Stimulated activated CD4-positive, alpha-beta T cell treated with anti-CD3 and anti-CD28 coated beads, TNF-alpha, amount 100 ng/mL, for 1 hour (primary cell): Measurements from ENCODE around the gene ARHGEF37.
"Not testable (repeated sequence)": the region's sequence is repeated elsewhere in the genome, so short reads cannot be mapped to it uniquely, and the experiment has no call there.

Experiments used
- DNase-seq, 3 donors: peaks; one replicate each; pipeline ENCODE4 v3.0.0-alpha.2; 2020; ENCODE audit warnings: low read depth in 3 of 3, low spot score in 1 of 3

The ARHGEF37 gene, protein sequence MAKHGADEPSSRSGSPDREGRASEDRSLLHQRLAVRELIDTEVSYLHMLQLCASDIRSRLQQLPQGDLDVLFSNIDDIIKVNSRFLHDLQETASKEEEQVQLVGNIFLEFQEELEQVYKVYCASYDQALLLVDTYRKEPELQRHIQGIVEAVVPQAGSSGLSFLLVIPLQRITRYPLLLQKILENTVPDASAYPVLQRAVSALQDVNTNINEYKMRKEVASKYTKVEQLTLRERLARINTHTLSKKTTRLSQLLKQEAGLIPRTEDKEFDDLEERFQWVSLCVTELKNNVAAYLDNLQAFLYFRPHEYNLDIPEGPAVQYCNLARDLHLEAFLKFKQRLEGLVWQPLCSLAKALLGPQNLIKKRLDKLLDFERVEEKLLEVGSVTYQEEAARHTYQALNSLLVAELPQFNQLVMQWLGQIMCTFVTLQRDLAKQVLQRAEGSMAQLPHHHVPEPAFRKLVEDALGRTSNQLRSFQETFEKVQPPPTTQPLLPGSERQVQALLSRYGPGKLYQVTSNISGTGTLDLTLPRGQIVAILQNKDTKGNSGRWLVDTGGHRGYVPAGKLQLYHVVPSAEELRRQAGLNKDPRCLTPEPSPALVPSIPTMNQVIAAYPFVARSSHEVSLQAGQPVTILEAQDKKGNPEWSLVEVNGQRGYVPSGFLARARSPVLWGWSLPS

DNA sequence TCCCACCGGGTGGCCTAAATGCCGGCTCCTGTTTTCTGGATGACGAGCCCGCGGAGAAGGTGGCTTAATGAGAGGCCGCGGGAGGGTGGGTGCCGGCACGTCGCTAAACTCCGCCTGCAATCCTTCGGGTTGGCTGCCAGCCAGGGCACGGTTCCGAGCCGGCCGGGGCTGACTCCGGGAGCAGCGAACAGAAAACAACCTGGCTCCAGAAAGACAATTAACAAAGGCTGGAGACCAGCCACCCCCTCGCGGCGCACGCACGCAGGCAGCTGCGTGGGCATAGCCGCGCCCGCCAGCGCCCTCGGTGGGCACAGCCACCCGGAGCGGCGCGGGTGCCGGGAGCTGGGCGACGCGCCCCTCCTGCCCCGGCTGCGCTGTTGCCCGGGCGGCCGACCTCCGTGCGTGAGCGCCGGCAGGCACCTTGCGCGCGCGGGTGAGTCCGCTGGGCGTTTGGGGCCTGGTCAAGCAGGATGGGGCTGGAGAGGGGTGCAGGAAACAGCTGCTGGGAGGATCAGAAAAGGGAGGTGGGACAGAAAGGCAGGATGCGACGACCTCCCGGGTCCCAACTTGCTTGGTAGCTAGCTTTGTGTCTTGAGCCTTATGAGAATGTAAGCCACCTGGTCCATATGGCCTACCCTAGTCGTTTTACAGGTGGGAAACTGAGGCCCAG, at the start of gene ARHGEF37:
ARHGEF37 (plus strand) TSS at position 307 of the 670 bp plus-strand sequence. CDS start 16,272 bp downstream, outside the sequence.
- DNase-seq = peak in 2 of 3 donors; percentile 13 to 32

DNA sequence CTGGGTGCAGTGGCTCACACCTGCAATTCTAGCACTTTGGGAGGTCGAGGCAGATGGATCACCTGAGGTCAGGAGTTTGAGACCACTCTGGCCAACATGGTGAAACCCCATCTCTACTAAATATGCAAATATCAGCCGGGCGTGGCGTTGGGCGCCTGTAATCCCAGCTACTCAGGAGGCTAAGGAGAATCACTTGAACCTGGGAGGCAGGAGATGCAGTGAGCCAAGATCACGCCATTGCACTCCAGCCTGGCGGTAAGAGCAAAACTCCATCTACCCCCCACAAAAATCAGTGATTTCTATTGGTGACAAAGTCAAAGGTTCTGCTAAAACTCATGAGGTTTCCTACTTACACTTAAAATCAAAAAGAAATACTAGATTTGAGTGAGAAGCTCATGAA, 48.9 kb upstream of the ARHGEF37 start:
- no peak for DNase-seq

DNA sequence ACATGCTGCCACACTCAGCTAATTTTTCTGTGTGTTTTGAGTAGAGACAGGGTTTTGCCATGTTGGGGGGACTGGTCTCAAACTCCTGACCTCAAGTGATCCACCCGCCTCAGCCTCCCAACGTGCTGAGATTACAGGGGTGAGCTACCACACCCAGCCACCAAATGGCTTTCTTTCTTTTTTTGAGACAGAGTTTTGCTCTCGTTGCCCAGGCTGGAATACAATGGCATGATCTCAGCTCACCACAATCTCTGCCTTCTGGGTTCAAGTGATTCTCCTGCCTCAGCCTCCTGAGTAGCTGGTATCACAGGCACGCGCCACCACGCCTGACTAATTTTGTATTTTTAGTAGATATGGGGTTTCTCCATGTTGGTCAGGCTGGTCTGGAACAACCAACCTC, 45.5 kb upstream of the ARHGEF37 start:
- DNase-seq = not testable (repeated sequence)

DNA sequence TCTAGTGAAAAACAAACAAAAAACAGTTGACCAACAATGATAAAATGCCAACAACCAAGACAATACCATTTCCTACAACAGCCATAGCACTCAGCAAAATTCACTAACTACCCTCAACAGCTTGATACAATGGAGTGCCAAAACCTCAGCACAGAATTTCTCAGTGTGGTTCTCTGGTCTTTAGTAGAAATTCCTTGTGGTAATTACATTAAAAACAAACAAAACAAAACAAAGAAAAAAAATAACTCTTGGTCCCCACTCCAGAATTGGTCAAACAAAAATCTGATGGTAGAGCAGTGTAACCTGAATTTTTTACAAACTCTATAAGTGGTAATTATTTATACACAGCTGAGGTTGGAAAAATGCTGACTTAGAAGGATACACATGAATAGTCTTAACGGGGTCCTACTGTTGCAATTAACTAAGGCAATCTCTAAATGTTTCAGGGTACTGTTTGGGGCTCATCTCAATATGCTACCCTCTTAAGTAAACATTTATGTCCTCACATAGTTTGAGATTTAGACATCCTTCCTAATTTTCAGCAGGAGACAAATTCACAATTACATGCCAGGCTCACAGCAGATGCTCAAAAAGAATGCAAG, 43.8 kb upstream of the ARHGEF37 start:
- no peak for DNase-seq

DNA sequence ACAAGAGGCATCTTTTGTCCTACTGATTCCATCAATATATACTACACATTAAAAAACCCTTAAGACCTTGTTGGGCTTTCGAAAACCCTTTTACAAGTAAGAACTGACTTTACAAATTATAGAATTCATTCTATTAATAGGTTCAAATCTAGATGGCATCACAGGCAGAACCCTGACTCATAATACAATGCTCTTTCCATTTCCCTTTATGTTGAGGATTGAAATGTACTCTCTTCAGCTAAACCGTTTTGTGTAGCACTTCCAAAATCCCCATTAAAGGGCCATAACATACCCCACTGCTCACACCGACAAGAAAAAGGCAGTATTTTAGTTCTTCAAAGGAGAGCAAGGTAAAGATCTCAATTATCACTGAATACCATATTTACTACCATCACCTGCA, 41.2 kb upstream of the ARHGEF37 start:
- no peak for DNase-seq

DNA sequence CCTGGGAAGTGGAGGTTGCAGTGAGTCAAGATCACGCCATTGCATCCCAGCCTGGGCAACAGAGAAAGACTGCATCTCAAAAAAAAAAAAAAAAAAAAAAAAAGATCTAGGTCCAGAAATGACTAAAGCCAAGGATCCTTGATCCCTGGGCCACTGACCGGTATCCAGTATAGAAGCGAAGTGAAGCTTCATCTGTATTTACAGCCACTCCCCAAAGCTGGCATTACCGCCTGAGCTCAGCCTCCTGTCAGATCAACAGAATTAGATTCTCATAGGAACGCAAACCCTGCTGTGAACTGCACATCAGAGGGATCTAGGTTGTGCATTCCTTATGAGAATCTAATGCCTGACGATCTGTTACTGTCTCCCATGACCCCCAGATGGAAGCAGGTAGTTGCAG, 39.4 kb upstream of the ARHGEF37 start:
- no peak for DNase-seq

DNA sequence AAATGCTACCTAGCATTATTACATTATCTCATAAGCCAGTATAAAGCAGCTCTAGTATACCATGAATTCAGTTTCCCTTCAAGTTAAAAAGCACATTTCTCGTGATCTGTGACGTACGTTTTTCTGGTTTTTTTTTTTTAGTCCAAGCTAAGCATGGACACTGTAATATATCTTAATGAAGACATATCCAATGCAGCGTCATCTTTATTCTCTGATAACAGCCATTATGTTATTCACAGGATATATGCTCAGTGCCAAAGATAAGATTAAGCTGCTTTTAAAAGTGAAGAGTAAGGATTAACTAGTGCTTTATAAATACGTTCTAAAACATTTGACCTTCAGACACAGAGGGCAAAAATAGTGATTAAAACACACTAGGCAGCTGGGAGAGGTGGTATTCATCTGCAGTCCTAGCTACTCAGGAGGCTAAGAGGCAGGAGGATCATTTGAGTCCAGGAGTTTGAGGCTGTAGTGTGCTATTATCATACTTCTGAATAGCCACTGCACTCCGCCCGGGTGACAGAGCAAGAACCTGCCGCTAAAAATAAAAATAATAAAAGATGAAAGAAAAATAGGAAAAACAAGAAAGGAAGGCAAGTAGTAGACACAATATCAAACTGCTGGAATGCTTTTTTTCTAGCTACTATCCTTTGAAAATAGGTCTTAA, 37.8 kb upstream of the ARHGEF37 start:
- no peak for DNase-seq

DNA sequence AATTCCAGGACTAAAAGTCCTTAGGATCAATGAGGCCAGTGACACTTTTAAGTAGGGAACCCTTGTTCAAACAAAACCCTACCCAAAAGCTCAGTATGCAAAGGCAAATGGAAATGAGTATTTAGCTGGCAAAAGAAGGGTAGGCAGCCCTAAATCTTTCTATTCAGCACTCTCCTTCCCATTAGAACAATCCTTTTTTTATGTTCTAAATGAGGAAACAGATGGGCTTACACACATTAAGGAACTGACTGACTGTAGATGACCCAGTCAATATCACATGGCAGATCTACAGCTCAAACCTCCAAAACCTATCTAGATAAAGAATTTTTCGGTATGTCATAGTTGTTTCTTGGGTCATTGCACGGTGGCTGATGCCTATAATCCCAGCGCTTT, 37.3 kb upstream of the ARHGEF37 start:
- no peak for DNase-seq

DNA sequence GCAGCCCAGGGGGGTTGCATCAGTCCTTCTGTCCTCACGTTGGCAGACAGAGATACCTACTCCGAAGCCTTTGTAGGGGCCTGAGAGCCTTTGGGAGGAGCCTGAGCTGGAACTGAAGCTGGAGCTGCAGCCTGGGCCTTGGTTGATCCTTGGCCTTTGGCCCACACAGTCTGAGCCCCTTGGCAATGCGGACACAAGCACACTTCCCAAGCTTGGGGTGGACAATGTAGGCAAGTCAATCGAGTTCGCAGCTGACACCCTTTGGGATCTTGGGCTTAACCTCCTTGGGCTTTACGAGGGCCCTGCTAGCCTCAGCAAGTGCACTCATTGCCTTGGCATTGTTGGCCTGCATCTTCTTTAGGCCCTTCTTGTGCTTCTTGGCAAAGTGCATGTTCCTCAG, 36.0 kb upstream of the ARHGEF37 start:
- no peak for DNase-seq

DNA sequence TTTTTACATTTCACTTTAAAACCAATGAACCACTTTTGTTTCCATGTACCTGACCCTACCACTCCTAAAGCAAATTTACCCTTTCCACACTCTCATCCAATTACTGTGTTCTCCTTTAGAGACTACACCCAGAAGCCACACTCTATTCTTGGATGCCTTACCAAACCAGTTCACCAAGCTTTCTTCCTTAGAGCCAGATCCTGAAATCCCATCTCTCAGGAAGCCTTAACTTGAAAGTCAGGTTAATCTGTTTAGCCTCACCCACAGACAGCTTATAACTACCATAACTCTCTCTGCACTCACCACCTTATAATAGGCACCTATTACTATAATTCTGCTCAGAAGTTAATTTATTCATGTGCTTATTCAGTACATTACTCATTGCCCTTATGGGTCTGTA, 34.3 kb upstream of the ARHGEF37 start:
- no peak for DNase-seq

DNA sequence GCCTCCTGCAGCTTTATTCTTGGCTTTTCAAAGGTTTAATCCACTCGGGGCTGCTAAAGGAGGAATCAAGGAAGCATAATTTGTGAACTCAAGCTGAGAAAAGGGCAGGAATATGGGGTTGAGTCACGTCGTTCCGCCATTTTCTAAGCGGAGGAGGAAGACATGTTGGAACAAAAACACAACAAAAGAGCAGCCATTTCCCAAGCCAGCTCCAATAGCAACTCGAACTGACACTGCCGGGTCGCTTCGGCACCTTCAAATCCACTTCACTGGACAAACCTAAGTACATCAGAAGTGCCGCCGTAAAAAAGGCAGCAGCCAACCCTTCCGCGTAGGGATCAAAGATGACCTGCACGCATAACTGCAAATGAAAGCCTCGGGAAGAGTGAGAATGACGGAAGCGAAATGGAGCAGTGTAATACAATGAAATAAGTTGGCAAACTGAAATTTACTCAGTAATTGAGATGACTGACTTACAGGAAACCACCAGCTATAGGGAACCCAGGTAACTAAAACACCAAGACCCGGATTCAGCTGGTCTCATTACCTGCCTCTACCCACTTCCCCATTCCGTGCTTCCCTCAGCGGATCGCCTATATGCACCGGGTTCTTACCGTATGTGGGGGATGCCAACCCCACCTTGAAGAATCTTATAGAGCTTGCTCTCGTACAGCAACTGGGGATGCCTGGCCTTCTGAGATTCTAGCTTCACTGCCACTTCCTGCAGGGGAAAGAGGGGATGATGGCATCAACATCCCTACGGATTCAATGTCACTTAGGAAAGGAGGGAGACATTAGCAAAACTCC, 31.6 kb upstream of the ARHGEF37 start:
- DNase-seq = no peak

DNA sequence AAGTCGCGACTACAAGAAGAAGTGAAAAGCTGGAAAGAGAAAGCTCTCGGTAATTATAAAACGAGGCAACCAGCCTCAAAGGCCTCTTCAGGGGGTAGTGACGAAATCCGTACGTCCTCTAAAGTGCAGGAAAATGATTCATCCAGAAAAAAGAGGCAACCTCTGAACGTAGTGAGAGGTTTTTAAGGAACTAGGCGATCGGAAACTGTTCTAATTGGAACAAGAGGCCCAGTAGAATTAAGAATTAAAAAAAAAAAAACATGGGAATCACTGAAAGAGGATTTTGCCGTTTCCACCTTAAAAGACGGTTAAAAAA, 31.1 kb upstream of the ARHGEF37 start:
- no peak for DNase-seq

DNA sequence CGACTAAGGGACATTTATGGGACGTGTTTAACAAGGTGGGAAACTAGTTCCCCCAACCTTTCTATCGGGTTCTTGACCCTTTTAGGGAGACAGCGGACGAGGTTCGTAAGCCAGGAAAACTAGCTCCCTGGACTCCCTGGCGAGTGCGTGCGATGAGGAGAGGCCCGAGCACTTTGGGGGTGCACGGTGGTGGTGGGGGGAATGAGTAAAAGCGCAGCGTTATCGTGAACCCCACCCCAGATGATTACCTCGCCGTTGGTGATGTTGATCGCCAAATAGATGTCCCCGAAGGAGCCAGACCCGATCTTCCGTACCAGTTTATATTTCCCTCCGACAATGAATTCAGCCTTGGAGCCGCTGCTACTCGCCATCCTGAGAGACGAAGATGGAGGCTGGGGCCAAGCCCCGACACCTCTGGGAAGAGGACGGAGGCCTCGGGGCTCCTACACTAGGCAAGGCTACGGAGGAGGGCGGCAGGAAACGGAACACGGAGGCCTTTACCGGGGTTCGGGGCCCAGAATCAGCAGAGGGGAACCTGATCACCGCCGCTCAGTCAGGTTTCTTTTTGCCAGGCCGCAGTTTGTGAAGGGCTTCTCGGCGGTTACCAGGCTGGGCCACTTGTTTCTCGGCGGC, 30.6 kb upstream of the ARHGEF37 start:
- DNase-seq = peak in 1 of 3 donors; percentile 14

DNA sequence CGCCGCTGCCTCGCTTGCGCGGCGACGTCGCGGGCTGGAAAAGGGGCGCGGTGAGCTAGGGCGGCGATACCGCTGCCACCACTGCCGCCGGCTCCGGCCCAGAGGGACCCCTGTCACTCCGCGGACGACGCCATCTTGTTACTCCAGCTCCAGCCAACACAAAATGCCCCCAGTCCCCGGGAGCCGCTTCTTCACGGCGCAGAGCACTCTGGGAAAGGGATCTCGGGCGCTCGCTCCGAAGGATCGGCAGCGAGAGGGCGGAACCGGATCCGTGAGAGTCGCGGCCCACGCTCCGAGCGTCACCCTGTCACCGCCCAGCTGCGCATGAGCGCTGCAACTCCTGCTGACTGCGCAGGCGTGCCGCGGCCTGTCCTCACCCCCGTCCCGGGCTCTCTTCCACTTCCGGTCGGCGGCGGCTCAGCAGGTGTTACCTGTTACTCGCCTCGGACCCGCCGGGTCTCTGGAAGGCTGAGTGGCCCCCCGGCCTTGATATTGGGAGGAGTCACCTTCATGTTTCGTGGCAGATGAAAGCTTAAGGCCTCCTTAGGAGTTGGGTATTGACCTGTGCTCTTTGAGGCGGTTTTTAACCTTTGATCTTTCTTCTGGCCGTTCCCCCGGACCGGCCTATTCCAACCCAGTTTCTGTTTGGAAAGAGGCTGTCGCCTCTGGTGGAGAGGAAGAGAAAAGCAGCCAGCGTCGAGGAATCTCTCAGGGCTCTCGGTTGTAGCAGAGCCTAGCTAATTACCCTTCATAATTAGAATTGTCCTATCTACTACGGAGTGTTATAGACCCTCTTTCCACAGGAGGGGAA, 29.9 kb upstream of the ARHGEF37 start, which contains the start of gene CSNK1A1:
CSNK1A1 (minus strand) TSS at position 213 of the 811 bp plus-strand sequence. CDS start 475 bp downstream, outside the sequence.
- peak; percentile 94 to 98 (median 98) for DNase-seq

DNA sequence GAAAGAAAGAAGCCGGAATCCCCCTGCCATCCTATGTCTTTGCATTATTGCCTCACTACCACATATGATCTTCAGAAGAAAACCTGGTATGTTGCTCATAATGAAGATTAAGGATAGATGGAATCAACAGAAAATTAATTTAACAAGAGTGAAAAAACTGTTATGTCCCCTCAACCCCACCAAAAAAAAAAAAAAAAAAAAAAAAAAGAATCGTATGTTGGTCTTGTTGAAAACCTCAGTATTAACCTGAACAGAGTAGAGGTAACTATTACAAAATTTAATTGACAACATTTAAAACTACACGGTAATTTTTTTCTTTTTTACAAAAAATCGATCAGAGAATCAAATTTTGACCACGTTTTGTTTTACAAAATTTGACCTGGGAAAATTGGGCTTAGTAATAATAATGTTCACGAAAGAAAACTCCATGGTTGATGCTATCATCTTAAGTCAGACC, 29.2 kb upstream of the ARHGEF37 start:
- no peak for DNase-seq

DNA sequence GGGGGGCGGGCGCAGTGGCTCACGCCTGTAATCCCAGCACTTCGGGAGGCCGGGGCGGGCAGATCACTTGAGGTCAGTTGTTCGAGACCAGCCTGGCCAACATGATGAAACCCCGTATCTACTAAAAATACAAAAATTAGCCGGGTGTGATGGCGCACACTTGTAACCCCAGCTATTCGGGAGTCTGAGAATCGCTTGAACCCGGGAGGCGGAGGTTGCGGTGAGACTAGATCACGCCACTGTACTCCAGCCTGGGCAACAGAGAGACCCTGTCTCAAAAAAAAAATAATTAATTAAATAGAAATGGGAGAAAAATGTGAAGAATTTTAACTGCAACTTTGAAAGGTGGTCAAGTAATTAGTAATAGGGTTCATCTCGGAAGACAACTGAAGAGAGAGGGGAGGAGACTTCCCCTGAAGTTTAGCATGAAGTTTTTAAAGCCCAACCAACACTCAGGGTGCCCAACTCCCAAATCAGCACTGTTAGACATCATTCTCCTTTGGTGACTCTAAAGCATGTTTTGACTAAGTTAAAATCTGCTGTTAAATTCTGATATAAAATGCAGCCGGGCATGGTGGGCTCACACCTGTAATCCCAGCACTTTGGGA, 28.6 kb upstream of the ARHGEF37 start:
- no peak for DNase-seq

DNA sequence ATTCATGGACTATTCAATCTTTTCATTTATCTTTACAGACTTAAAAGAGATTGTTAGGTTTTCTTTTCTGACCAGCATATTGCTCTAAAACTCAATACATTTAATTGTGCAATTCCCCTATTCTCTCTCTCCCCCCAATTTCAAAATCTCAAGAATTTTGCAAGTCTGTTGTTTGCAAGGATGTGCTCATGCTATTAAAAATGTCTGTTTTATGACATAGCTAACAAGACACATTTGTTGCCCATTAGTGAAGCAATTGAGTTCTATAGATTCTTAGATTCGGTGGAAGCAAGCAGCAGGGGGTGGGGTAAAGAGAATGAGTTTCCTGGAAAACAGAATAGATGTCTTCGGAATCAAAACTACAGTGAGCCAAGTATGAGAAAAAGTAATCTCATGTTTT, 21.6 kb upstream of the ARHGEF37 start:
- no peak for DNase-seq

DNA sequence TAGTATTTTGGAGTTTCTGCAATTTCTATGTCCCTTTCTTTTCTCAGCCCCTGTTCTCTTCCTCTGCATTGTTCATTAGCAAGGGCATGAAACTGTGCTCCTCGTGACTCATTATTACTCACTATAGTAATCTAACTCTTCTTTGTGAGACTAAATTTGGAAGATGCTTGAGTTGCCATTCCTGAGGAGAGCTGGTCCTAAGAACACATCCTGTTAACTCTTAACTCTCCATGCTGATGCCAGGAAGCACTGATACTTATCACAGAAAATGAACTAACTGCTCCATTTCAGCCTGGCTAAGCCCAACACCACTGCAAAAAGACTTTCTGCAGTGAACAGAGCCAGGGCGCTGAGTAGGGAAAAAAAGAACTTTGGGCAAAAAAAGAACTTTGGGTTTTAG, 19.4 kb upstream of the ARHGEF37 start:
- no peak for DNase-seq
